PC-3 (cell line): ENCODE data around the gene CFTR.

Experiments used
- EZH2 ChIP-seq: fragments of 300-600 bp; sonication (generic); IDR thresholded peaks from one replicate; pipeline ENCODE4 v1.6.1; 2017; ENCODE audit warnings: antibody characterized with exemption, mild to moderate bottlenecking, low read length; ENCODE audit not compliant: unreplicated experiment
- EZH2phosphoT487 ChIP-seq: fragments of 300-600 bp; sonication (generic); IDR thresholded peaks from 2 replicates; pipeline ENCODE4 v1.6.1; 2018; ENCODE audit warnings: mild to moderate bottlenecking, antibody characterized with exemption, low read length, borderline replicate concordance
- TF ChIP-seq, protein P1 (sequence below): fragments of 300-600 bp; sonication (generic); conservative IDR thresholded peaks from 2 replicates; pipeline ENCODE4 v1.5.1; 2017; ENCODE audit warnings: antibody characterized with exemption, low read depth, mild to moderate bottlenecking, low read length

DNA sequence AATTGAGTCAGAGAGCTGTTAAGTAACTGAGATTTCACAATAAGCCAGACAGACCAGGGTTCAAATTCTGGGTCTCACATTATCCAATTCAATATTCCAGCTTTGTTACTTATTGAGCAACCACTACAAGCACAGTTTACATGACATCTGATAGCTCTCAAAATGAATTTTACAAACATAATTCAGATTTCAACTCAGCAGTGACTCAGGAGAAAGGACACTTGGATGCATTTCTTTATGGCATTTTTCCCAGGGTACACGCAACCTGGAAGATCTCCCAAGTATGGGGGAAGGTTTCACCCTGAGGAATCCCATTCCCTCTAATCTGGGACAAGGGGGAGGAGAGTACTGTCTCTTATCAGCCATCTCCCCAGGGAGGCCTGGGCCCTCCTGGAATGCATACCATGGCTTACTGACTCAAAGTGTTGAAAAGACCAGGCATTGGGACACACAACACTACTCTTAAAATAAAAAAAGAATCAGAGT is 102.4 kb downstream of the CFTR start:
- TF ChIP-seq, protein P1, sequence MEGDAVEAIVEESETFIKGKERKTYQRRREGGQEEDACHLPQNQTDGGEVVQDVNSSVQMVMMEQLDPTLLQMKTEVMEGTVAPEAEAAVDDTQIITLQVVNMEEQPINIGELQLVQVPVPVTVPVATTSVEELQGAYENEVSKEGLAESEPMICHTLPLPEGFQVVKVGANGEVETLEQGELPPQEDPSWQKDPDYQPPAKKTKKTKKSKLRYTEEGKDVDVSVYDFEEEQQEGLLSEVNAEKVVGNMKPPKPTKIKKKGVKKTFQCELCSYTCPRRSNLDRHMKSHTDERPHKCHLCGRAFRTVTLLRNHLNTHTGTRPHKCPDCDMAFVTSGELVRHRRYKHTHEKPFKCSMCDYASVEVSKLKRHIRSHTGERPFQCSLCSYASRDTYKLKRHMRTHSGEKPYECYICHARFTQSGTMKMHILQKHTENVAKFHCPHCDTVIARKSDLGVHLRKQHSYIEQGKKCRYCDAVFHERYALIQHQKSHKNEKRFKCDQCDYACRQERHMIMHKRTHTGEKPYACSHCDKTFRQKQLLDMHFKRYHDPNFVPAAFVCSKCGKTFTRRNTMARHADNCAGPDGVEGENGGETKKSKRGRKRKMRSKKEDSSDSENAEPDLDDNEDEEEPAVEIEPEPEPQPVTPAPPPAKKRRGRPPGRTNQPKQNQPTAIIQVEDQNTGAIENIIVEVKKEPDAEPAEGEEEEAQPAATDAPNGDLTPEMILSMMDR: no peak
- no peak for TF ChIP-seq EZH2phosphoT487
- TF ChIP-seq EZH2: no peak
